ENCODE measurements around the gene CARNS1. TPM values are rescaled to one million over a fixed set of nuclear protein-coding genes. Genes with fewer than 3 reads are reported as not detected.

CARNS1 gene
- total and polyA plus RNA-seq, 2 of the 13 experiments (the other 11 are each of a cell fraction or from before 2014, with no cell fraction given), result not detected

- TF ChIP-seq RAD21 (CRISPR knock-in tag; IDR thresholded peaks at IDR 0.05) (0 out of 2 replicates have a peak, but pooled peaks have one; percentile 5), ZNF224 (CRISPR knock-in tag; IDR thresholded peaks at IDR 0.05) (no peak; the same call in 1 of the 2 replicates), MAFK (conservative IDR thresholded peaks at IDR 0.05 in 1 of 2, IDR thresholded peaks at IDR 0.05 in 1 of 2; ENCODE audit: low read length in 2 of 2) (no peak), DR1 (CRISPR knock-in tag; IDR thresholded peaks at IDR 0.05) (no peak), ZNF784 (CRISPR knock-in tag; IDR thresholded peaks at IDR 0.05; ENCODE audit: borderline replicate concordance) (no peak), HNF4A (CRISPR knock-in tag; IDR thresholded peaks at IDR 0.05) (0 out of 2 replicates have a peak, but pooled peaks have one; percentile 3), HES4 (CRISPR knock-in tag; IDR thresholded peaks at IDR 0.05; ENCODE audit: borderline replicate concordance) (no peak), ZNF10 (CRISPR knock-in tag; IDR thresholded peaks at IDR 0.05; ENCODE audit: borderline replicate concordance, low read depth) (no peak), ZNF431 (CRISPR knock-in tag; IDR thresholded peaks at IDR 0.05; ENCODE audit: borderline replicate concordance, low read depth) (no peak), ZNF749 (CRISPR knock-in tag; IDR thresholded peaks at IDR 0.05; ENCODE audit: borderline replicate concordance) (no peak), ZNF414 (CRISPR knock-in tag; IDR thresholded peaks at IDR 0.05) (no peak), MTERF4 (CRISPR knock-in tag; IDR thresholded peaks at IDR 0.05) (peak; percentile 44; the same call in 1 of the 2 replicates), ZNF432 (CRISPR knock-in tag; IDR thresholded peaks at IDR 0.05; ENCODE audit: borderline replicate concordance) (no peak), ARID4A (CRISPR knock-in tag; IDR thresholded peaks at IDR 0.05; ENCODE audit: borderline replicate concordance) (no peak), ZNF562 (CRISPR knock-in tag; IDR thresholded peaks at IDR 0.05; ENCODE audit: borderline replicate concordance) (no peak), SNAPC4 (CRISPR knock-in tag; IDR thresholded peaks at IDR 0.05) (no peak)
Observed at GRCh38 chr11:67463680-67464410, 48.4 kb downstream of the CARNS1 start (continued).
